ENCODE data around the gene ILF2.
"Not testable (repeated sequence)": the region's sequence is repeated elsewhere in the genome, so short reads cannot be mapped to it uniquely, and the experiment has no call there.

Gene ILF2
- 200 reads per million, percentile 92 among the genes with 10 or more reads in this experiment for total RNA-seq

- DNase-seq: peak; percentile 97
These were observed at the start of gene ILF2 for GRCh38 chr1:153670859-153671627. Gene ILF2 (minus strand): TSS chr1:153670993. CDS start chr1:153670922, 71 bp downstream.

- no peak for DNase-seq
These were observed 46.5 kb upstream of the ILF2 start for GRCh38 chr1:153717330-153717729.

DNA sequence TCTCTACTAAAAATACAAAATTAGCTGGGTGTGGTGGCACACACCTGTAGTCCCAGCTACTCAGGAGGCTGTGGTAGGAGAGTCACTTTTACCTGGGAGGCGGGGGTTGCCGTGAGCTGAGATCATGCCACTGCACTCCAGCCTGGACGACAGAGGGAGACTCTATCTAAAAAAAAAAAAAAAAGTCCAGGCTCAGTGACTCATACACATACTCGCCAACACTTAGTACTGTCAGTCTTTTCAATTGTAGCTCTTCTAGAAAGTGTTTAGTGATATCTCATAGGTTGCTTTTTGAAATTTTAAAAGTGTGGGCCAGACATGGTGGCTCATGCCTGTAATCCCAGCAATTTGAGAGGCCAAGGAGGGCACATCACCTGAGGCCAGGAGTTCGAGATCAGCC is 45.4 kb upstream of the ILF2 start:
- not testable (repeated sequence) for DNase-seq

- DNase-seq: no peak
These were observed 40.2 kb upstream of the ILF2 start for GRCh38 chr1:153711026-153711425.

DNA sequence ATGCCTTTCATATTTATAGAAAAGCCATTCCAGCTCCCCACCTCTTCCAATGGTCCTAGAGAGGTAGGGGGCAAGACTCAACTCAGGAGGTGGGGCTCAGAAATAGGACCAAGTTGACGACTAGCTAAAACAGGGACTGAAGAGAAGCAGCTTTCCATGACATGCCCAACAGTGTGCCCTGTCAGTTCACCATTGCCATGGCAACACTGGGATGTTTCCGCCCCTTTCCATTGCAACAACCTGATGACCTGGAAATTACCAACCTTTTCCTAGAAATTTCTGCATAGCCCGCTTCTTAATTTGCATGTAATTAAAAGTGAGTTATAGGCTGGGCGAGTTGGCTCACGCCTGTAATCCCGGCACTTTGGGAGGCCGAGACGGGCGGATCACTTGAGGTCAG is 34.7 kb upstream of the ILF2 start:
- no peak for DNase-seq

DNA sequence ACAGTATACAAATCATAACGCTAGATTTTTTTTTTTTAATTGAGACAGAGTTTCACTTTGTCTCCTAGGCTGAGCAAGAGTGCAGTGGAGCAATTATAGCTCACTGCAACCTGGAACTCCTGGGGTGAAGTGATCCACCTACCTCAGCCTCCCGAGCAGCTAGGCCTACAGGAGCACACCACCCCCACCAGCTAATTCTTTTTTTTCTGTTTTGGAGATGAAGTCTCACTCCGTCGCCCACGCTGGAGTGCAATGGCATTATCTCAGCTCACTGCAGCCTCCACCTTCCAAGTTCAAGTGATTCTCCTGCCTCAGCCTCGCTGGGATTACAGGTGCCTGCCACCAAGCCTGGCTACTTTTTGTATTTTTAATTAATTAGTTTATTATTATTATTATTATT is 29.0 kb upstream of the ILF2 start:
- no peak for DNase-seq

DNA sequence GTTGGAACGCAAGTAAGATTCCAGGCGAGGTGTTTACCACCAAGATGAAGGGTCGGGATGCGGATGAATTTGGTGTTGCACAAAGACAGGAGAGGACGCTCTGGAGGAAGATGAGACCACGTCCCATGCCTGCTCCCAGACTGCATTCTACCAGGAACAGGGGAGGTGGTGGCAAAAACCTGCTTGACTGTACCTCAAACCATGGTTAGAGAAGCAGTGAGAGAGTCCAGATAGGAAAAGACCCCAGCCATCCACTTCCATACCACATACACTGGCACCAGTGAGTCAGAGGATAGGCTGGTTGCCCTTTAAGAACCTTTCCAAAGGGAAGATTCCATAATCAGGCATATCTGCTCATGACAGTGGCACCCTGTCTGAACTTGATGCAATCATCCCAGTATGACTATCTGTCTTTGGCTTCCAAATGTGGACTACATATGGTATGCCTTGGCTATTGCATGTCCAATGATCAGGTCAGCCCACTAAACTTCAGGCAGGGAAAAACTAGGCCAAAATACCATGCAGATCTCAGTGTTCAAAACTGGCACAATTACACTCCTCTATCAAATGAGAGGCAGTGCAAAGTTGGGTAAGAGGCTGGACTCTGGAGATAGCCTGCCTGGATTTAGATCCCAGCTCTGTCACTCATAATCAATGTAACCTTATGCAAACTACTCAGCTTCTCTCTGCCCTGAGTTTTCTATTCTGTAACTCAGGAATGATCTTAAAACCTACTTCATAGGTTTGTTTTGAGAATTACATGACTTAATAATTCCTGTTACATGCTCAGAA is 28.3 kb upstream of the ILF2 start:
- DNase-seq: no peak

DNA sequence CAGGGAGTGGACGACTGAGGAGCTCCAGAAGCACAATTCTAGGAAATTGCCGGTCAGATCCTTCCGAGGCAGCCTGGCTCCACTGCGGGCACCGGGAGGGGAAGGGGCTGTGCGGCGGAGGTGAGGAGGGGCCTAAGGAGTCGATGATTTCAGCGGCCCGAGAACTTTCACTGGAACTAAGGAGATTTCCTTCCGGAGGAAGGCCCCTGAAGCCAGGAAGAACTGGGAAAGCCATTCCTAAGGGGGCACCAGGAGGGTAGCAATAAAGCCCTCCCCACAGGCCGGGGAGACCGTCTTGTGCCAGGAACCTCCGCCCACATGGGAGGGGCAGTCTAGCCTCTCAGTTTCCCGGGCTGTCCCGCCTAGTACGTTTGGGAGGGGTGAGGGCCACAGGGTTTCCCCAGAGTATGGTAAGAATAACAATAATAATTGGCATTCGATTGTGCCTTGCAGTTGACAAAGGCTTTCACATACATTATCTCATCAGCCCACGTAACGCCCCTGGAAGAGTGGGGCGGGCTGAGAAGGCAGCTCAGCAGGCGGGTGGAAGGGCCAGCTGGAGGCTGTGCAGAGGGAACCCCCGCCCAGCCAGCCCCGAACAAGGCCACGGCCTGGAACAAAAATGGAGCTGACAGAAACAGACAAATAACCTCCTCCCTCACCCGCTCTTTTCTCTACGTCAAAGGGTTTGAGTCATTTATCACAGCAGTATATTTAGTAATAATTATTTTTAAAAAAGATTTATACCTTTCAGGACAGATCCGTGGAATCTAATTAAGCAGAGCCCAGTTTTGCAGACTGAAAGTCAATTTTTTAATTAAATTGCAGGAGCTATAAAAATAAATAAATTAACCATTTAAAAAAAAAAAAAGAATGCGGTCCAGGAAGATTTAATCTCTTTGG is 27.5 kb upstream of the ILF2 start:
- DNase-seq: no peak

- no peak for DNase-seq
These were observed 26.6 kb upstream of the ILF2 start for GRCh38 chr1:153697191-153698019.

GRCh38 chr1:153696741-153697140 is 25.9 kb upstream of the ILF2 start:
- DNase-seq: no peak

GRCh38 chr1:153693466-153693865 is 22.7 kb upstream of the ILF2 start:
- no peak for DNase-seq

DNA sequence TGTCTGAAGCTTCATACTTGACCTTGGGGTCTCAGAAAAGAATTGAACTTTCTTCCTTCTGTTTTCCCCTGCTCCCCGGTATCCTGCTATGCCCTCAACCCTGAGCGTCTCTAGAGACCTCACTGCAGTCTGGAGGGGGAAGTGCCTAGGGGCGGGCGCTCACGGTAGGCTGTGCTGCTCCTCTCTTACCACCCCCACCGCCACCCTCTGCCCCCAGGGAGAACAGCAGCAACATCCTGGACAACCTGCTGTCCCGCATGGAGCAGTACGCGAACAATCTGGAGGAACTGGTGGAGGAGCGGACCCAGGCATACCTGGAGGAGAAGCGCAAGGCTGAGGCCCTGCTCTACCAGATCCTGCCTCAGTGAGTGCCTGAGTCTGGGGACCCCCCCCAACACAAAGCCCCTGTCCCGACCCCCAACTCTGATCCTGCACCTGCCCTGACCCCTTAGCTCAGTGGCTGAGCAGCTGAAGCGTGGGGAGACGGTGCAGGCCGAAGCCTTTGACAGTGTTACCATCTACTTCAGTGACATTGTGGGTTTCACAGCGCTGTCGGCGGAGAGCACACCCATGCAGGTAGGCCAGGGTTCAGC is 18.0 kb upstream of the ILF2 start:
- no peak for DNase-seq

DNA sequence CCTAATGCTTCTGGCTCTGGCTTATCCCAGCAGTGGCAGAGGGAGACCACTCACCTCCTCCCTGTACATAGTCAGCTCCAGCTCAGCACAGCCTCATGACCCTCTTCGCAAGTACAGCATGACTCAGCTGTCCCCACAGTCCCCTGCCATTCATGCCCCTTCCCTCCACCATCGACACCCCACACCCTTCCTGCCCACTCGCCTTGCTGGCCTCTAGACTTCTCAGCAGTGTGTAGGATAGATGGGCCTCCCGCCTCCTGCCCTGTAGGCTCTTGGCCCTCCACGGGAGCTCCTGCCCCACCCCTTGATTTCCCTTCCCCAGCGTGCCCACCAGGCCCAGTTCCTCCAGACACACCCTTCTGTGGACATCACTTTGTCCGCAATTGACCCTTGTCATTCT is 17.5 kb upstream of the ILF2 start:
- no peak for DNase-seq

DNA sequence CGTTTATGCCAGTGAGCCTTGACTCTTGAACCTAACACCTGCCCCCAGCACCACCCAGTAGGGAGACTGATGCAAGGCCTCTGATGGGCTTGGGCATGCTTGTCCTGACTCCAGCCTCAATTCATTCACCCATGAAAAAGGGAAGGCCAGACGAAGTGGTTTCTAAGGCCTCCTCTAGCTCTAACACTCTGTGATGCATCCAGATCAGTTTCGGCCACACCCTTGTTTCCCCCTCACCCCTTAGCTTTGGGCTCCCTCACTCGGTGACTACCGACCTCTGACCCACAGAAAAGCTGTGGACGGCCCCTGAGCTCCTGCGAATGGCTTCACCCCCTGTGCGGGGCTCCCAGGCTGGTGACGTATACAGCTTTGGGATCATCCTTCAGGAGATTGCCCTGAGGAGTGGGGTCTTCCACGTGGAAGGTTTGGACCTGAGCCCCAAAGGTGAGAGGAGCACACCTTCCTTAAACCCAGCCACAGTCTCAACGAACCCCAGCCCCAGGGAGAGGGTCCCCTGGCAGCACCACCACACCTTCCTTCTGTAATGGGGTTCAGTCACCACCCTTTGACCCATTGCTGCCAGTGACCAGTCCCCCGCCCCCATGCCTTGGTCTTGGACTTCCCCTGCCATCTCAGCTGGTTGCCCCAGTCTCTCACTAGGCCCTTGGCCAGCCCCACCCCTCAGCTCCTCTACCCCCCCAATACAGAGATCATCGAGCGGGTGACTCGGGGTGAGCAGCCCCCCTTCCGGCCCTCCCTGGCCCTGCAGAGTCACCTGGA is 16.7 kb upstream of the ILF2 start:
- no peak for DNase-seq

DNA sequence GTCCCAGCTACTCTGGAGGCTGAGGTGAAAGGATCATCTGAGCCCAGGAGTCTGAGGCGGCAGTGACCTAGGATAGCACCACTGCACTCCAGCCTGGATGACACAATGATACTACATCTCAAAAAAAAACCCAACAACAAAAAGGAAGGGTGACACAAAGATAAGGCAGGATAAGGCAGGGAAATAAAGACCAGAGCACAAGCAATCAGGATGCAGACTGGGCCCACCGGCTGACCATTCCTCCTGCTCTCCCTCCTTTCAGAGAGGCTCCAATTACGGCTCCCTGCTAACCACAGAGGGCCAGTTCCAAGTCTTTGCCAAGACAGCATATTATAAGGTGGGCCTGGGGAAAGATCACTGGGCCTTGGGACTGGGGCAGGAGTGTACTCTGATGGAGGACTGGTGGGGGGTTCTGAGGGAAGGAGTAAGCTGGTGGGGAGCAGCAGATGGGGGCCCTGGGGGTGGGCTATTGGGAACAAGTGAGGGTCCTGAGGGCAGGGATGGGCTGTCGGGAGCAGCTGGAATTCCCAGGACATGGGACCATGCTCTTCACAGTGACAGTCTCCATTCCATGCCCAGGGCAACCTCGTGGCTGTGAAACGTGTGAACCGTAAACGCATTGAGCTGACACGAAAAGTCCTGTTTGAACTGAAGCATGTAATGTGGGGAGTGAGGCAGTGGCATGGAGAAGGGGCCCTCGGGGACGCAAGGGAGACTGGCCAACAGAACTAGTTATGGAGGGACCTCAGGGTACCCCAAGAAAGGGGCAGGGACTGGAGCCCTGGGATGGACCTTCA is 14.9 kb upstream of the ILF2 start:
- no peak for DNase-seq

DNA sequence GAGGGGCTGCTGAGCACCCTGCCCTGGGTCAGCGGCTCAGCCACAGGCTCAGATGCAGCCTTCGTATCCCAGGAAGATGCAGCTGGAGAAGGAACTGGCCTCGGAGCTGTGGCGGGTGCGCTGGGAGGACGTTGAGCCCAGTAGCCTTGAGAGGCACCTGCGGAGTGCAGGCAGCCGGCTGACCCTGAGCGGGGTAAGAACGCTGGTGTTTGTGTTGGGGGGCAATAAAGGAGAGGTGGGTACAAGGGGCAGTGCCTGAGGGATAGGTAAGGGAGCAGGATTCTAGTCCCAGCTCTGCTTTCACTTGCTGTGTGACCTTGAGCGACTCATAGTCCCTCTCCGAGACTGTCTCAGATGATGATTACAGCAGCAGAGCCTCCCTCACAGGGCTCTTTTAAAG is 14.1 kb upstream of the ILF2 start:
- no peak for DNase-seq

GRCh38 chr1:153683854-153684253 is 13.1 kb upstream of the ILF2 start:
- no peak for DNase-seq

GRCh38 chr1:153682730-153683129 is 11.9 kb upstream of the ILF2 start:
- no peak for DNase-seq

- no peak for DNase-seq
These were observed 9.3 kb upstream of the ILF2 start for GRCh38 chr1:153680120-153680403.

All from effector CD4-positive, alpha-beta T cell (primary cell).